ENCODE results near the gene ENO4. TPM values are rescaled to one million over a fixed set of nuclear protein-coding genes. Genes with fewer than 3 reads are reported as not detected.

The ENO4 gene
- total RNA-seq, 1 experiment from 2014 or later, result 0.42 TPM

DNA sequence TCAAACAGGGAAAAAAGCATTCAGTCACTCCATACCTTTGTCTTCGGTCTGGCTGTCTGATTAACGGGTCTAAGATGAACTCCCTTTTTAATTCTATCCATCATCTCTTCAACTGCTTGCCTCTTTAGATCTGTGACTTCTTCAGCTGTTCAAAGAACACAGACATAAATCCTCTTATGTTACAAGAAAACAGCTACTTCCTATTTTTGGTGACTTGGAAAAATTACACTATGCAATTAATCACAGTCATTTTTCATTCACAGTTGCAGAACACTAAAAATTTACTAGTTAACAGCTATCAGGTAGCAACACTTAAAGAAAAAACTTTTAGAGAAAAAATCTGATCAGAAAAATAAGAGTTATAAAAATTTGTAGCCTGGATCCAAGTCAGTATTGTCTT is 66.0 kb downstream of the ENO4 start (continued):
- TF ChIP-seq, protein P1, sequence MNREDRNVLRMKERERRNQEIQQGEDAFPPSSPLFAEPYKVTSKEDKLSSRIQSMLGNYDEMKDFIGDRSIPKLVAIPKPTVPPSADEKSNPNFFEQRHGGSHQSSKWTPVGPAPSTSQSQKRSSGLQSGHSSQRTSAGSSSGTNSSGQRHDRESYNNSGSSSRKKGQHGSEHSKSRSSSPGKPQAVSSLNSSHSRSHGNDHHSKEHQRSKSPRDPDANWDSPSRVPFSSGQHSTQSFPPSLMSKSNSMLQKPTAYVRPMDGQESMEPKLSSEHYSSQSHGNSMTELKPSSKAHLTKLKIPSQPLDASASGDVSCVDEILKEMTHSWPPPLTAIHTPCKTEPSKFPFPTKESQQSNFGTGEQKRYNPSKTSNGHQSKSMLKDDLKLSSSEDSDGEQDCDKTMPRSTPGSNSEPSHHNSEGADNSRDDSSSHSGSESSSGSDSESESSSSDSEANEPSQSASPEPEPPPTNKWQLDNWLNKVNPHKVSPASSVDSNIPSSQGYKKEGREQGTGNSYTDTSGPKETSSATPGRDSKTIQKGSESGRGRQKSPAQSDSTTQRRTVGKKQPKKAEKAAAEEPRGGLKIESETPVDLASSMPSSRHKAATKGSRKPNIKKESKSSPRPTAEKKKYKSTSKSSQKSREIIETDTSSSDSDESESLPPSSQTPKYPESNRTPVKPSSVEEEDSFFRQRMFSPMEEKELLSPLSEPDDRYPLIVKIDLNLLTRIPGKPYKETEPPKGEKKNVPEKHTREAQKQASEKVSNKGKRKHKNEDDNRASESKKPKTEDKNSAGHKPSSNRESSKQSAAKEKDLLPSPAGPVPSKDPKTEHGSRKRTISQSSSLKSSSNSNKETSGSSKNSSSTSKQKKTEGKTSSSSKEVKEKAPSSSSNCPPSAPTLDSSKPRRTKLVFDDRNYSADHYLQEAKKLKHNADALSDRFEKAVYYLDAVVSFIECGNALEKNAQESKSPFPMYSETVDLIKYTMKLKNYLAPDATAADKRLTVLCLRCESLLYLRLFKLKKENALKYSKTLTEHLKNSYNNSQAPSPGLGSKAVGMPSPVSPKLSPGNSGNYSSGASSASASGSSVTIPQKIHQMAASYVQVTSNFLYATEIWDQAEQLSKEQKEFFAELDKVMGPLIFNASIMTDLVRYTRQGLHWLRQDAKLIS (CRISPR knock-in tag; IDR thresholded peaks at IDR 0.05; ENCODE audit: borderline replicate concordance), result no peak
- TF ChIP-seq, protein P2, sequence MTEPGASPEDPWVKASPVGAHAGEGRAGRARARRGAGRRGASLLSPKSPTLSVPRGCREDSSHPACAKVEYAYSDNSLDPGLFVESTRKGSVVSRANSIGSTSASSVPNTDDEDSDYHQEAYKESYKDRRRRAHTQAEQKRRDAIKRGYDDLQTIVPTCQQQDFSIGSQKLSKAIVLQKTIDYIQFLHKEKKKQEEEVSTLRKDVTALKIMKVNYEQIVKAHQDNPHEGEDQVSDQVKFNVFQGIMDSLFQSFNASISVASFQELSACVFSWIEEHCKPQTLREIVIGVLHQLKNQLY (CRISPR knock-in tag; IDR thresholded peaks at IDR 0.05), result no peak
- TF ChIP-seq FOXP1 (CRISPR knock-in tag; IDR thresholded peaks at IDR 0.05; ENCODE audit: borderline replicate concordance), result no peak
- TF ChIP-seq, protein P3, sequence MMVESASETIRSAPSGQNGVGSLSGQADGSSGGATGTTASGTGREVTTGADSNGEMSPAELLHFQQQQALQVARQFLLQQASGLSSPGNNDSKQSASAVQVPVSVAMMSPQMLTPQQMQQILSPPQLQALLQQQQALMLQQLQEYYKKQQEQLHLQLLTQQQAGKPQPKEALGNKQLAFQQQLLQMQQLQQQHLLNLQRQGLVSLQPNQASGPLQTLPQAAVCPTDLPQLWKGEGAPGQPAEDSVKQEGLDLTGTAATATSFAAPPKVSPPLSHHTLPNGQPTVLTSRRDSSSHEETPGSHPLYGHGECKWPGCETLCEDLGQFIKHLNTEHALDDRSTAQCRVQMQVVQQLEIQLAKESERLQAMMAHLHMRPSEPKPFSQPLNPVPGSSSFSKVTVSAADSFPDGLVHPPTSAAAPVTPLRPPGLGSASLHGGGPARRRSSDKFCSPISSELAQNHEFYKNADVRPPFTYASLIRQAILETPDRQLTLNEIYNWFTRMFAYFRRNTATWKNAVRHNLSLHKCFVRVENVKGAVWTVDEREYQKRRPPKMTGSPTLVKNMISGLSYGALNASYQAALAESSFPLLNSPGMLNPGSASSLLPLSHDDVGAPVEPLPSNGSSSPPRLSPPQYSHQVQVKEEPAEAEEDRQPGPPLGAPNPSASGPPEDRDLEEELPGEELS (CRISPR knock-in tag; IDR thresholded peaks at IDR 0.05), result no peak
- TF ChIP-seq TEAD1 (CRISPR knock-in tag; IDR thresholded peaks at IDR 0.05), result no peak

DNA sequence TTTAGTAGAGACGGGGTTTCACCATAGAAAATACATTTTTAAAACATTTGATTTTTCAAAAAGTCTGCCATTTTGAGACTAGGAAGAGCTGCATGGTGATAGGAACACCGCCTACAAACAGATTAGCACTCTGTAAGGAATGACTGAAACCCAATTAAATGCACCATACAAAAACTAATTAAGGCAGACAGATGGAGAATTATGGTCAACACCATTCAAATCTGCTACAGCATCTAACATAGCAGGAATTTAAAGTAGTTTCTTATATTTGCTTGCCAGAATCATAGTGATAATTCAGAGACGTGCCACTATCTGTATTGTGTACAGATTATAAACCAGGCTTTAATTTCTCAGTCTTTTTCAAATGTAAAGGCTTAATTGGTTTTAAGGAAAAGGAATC is 68.2 kb downstream of the ENO4 start:
- CTCF ChIA-PET, result interaction anchor here (0.8 kb wide), 1 partner anchor 29 kb away, joined by 3 read pairs; no protein-coding TSS in a partner anchor
- no peaks in the 10 kb centered on the region for H3K9me3 Mint-ChIP-seq
- DNase-seq (ENCODE audit: low spot score) (no peak), ATAC-seq (no peak)
- H3K27ac Mint-ChIP-seq, result no peak overlapping the region
- POLR2A ChIA-PET, result no interaction called here
- peaks cover 2% of the 10 kb centered on the region; the same call in 1 of the 2 replicates for H3K36me3 Mint-ChIP-seq
- peaks cover 18% of the 10 kb centered on the region for H3K4me1 Mint-ChIP-seq
- H3K4me3 Mint-ChIP-seq, result no peak overlapping the region
- no peaks in the 10 kb centered on the region for H3K27me3 Mint-ChIP-seq (ENCODE audit: low read depth)
- TF ChIP-seq, protein P4, sequence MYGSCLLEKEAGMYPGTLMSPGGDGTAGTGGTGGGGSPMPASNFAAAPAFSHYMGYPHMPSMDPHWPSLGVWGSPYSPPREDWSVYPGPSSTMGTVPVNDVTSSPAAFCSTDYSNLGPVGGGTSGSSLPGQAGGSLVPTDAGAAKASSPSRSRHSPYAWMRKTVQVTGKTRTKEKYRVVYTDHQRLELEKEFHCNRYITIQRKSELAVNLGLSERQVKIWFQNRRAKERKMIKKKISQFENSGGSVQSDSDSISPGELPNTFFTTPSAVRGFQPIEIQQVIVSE (CRISPR knock-in tag; IDR thresholded peaks at IDR 0.05; ENCODE audit: borderline replicate concordance), result no peak
- TF ChIP-seq, protein P5, sequence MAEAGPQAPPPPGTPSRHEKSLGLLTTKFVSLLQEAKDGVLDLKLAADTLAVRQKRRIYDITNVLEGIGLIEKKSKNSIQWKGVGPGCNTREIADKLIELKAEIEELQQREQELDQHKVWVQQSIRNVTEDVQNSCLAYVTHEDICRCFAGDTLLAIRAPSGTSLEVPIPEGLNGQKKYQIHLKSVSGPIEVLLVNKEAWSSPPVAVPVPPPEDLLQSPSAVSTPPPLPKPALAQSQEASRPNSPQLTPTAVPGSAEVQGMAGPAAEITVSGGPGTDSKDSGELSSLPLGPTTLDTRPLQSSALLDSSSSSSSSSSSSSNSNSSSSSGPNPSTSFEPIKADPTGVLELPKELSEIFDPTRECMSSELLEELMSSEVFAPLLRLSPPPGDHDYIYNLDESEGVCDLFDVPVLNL (CRISPR knock-in tag; IDR thresholded peaks at IDR 0.05; ENCODE audit: borderline replicate concordance, low read depth), result no peak
- TF ChIP-seq, protein P6, sequence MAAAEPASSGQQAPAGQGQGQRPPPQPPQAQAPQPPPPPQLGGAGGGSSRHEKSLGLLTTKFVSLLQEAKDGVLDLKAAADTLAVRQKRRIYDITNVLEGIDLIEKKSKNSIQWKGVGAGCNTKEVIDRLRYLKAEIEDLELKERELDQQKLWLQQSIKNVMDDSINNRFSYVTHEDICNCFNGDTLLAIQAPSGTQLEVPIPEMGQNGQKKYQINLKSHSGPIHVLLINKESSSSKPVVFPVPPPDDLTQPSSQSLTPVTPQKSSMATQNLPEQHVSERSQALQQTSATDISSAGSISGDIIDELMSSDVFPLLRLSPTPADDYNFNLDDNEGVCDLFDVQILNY (CRISPR knock-in tag; IDR thresholded peaks at IDR 0.05), result no peak
- TF ChIP-seq JUN (CRISPR knock-in tag; IDR thresholded peaks at IDR 0.05), result no peak
- TF ChIP-seq OVOL2 (CRISPR knock-in tag; IDR thresholded peaks at IDR 0.05; ENCODE audit: borderline replicate concordance), result no peak
- no peak for TF ChIP-seq ELF4 (CRISPR knock-in tag; IDR thresholded peaks at IDR 0.05; ENCODE audit: low read depth)
- TF ChIP-seq, protein P7, sequence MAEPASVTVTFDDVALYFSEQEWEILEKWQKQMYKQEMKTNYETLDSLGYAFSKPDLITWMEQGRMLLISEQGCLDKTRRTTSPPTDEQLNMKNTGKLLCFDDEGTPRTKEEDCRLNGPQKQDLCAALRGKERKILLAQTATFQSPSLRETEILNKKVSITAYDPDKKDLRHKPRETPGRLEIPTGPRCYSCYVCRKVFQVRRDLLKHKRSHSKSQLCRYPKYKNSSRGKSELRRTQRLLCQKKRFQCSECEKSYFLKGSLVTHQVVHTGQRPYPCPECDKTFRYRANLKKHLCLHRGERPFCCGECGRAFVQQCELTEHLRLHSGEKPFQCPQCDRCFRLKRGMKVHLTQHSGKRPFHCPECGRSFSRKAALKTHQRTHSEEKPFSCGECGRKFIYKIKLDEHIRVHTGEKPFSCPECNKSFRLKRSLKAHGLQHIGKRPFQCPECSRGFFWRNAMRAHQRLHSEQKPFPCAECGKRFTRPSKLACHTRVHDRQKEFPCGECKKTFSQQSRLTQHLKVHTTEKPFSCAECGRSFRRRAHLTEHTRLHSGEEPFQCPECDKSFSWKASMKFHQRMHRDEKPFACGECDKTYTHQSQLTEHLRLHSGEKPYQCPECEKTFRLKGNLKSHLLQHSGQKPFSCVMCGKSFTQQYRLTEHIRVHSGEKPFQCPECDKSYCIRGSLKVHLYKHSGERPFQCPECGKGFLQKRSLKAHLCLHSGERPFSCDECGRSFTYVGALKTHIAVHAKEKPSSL (CRISPR knock-in tag; conservative IDR thresholded peaks at IDR 0.05), result no peak
- no peak for TF ChIP-seq ZNF416 (CRISPR knock-in tag; IDR thresholded peaks at IDR 0.05)
- TF ChIP-seq ZNF121 (CRISPR knock-in tag; IDR thresholded peaks at IDR 0.05), result no peak
- no peak for TF ChIP-seq NR1H2 (CRISPR knock-in tag; IDR thresholded peaks at IDR 0.05)
- TF ChIP-seq, protein P8, sequence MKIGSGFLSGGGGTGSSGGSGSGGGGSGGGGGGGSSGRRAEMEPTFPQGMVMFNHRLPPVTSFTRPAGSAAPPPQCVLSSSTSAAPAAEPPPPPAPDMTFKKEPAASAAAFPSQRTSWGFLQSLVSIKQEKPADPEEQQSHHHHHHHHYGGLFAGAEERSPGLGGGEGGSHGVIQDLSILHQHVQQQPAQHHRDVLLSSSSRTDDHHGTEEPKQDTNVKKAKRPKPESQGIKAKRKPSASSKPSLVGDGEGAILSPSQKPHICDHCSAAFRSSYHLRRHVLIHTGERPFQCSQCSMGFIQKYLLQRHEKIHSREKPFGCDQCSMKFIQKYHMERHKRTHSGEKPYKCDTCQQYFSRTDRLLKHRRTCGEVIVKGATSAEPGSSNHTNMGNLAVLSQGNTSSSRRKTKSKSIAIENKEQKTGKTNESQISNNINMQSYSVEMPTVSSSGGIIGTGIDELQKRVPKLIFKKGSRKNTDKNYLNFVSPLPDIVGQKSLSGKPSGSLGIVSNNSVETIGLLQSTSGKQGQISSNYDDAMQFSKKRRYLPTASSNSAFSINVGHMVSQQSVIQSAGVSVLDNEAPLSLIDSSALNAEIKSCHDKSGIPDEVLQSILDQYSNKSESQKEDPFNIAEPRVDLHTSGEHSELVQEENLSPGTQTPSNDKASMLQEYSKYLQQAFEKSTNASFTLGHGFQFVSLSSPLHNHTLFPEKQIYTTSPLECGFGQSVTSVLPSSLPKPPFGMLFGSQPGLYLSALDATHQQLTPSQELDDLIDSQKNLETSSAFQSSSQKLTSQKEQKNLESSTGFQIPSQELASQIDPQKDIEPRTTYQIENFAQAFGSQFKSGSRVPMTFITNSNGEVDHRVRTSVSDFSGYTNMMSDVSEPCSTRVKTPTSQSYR (CRISPR knock-in tag; IDR thresholded peaks at IDR 0.05), result no peak
- TF ChIP-seq HMGA2 (CRISPR knock-in tag; IDR thresholded peaks at IDR 0.05), result no peak
- TF ChIP-seq, protein P9, sequence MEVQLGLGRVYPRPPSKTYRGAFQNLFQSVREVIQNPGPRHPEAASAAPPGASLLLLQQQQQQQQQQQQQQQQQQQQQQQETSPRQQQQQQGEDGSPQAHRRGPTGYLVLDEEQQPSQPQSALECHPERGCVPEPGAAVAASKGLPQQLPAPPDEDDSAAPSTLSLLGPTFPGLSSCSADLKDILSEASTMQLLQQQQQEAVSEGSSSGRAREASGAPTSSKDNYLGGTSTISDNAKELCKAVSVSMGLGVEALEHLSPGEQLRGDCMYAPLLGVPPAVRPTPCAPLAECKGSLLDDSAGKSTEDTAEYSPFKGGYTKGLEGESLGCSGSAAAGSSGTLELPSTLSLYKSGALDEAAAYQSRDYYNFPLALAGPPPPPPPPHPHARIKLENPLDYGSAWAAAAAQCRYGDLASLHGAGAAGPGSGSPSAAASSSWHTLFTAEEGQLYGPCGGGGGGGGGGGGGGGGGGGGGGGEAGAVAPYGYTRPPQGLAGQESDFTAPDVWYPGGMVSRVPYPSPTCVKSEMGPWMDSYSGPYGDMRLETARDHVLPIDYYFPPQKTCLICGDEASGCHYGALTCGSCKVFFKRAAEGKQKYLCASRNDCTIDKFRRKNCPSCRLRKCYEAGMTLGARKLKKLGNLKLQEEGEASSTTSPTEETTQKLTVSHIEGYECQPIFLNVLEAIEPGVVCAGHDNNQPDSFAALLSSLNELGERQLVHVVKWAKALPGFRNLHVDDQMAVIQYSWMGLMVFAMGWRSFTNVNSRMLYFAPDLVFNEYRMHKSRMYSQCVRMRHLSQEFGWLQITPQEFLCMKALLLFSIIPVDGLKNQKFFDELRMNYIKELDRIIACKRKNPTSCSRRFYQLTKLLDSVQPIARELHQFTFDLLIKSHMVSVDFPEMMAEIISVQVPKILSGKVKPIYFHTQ (CRISPR knock-in tag; IDR thresholded peaks at IDR 0.05), result no peak

All from WTC11 (cell line).